Stimulated activated naive CD8-positive, alpha-beta T cell treated with anti-CD3 and anti-CD28 coated beads, Interleukin-15, Interleukin-2, amounts not matched to agents 100 ng/mL and 50 ng/mL, for 24 hours (primary cell): ENCODE data around the gene UBE2D2.
A peak's percentile ranks its signal among the peaks of the same experiment; 100 is the strongest.

Source experiments
- H3K27ac Mint-ChIP-seq: one replicate; pipeline ENCODE4 v1.8.0; 2021; ENCODE audit warnings: mild to moderate bottlenecking, mixed read lengths
- H3K27me3 Mint-ChIP-seq: one replicate; pipeline ENCODE4 v1.8.0; 2021; ENCODE audit warnings: mixed read lengths
- H3K36me3 Mint-ChIP-seq: one replicate; pipeline ENCODE4 v1.8.0; 2021; ENCODE audit warnings: low read depth, mixed read lengths
- H3K4me1 Mint-ChIP-seq: one replicate; pipeline ENCODE4 v1.8.0; 2021; ENCODE audit warnings: low read depth, mixed read lengths
- H3K4me3 Mint-ChIP-seq: one replicate; pipeline ENCODE4 v1.8.0; 2021; ENCODE audit warnings: mild to moderate bottlenecking, mixed read lengths
- H3K9me3 Mint-ChIP-seq: one replicate; pipeline ENCODE4 v1.8.0; 2021; ENCODE audit warnings: mixed read lengths

UBE2D2 gene

DNA sequence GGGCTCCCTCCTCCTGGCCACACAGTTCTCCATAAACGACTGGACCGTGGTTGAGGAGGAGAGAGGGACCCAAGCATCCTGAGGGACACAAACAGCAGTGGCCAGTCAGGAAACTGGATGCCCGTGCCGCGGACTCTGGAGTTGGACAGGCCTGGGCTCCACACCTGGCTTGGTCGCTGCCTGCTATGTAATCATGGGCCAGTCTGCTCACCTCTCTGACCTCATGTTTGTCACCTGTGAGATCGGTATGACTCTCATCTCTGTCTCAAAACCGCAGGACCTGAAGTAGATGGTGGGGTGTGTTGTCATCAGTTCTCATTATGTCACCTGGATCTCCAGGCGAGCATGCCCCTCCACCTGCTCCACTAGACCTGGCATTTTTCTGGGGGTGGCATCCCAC, 101.5 kb downstream of the UBE2D2 start:
- Mint-ChIP-seq H3K27ac (no peak overlapping the region), H3K4me3 (no peak overlapping the region), H3K27me3 (no peaks in the 10 kb centered on the region), H3K4me1 (peaks cover 58% of the 10 kb centered on the region), H3K36me3 (no peaks in the 10 kb centered on the region), H3K9me3 (no peaks in the 10 kb centered on the region)

- H3K36me3 Mint-ChIP-seq: no peaks in the 10 kb centered on the region
- peak overlapping the region; percentile 65 for H3K27ac Mint-ChIP-seq
- peaks cover 56% of the 10 kb centered on the region for H3K4me1 Mint-ChIP-seq
- H3K4me3 Mint-ChIP-seq: no peak overlapping the region
- H3K9me3 Mint-ChIP-seq: no peaks in the 10 kb centered on the region
- no peaks in the 10 kb centered on the region for H3K27me3 Mint-ChIP-seq
These were observed 102.3 kb downstream of the UBE2D2 start for GRCh38 chr5:139663207-139664085.

GRCh38 chr5:139664086-139664693, 103.1 kb downstream of the UBE2D2 start:
- Mint-ChIP-seq H3K4me1 (peaks cover 56% of the 10 kb centered on the region), H3K27me3 (no peaks in the 10 kb centered on the region), H3K4me3 (no peak overlapping the region)

DNA sequence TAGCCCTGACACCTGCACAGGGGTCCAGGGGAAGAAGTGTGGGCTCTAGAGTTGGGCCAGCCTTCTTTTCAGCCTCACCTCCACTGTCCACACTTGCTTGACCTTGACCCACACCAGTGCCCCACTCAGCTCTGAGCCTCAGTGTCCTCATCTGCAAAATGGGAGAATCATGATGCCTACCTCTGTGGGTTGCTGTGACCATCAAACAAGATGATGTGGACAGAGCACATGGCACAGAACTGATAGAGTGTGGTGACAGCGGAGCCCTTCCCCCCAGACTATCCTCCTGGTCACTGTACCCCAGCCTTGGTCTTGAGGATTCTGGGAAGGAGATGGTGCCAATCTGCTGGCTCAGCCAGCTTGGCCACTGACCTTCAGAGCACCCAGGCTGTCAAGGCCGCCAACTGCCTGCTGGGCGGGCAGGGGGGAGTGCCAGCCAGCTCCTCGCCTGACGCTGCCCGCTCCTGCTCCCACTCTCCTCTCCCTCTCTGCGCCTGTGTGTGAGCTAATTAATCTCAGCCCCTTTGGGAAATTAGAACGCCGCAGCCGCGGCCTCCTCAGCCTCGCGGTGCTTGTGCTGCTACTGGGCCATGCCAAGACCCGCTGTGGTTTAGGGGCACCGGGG, 103.7 kb downstream of the UBE2D2 start:
- Mint-ChIP-seq H3K9me3 (no peaks in the 10 kb centered on the region), H3K27me3 (no peaks in the 10 kb centered on the region), H3K36me3 (no peaks in the 10 kb centered on the region), H3K4me1 (peaks cover 62% of the 10 kb centered on the region), H3K4me3 (no peak overlapping the region), H3K27ac (no peak overlapping the region)

More at GRCh38 chr5:139664086-139664693, 103.1 kb downstream of the UBE2D2 start:
- Mint-ChIP-seq H3K27ac (no peak overlapping the region), H3K9me3 (no peaks in the 10 kb centered on the region), H3K36me3 (no peaks in the 10 kb centered on the region)

DNA sequence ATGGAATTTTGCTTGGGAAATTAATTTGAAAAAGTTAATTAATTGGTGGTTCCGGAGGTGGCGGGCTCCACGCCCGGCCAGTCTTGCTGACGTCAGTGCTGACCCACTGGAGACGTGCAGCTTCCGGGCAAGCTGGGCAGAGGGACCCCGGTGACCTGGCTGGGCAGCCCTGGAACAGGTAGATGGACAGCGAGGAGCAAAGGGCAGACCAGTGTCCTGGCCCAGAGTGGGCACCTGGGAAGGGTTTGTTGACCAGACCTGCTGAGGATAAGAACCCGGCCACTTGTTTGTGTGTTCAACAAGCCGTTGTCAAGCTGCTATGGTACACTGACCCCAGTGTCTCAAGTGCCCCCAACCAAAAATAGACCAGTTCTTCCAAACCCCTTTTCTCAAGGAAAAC, 104.5 kb downstream of the UBE2D2 start:
- H3K4me1 Mint-ChIP-seq: peaks cover 69% of the 10 kb centered on the region

DNA sequence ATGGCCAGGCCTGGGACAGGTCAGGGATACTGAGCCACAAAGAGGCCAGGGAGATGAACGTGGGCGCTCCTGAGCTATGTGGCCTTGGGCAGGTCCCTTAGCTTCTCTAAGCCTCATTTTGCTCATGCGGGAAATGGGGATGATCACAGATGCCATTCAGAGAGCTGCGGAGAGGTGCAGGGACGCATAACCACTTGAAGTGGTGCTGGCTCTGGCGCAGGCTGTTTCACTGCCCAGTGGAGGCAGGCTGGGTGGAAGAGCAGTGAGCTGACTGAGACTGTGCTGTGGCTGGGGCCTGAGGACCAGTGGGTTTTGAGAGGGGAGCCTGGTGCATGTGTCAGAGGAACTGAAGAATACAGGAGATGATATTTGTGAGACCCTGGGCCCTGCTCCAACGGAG, 105.4 kb downstream of the UBE2D2 start:
- Mint-ChIP-seq H3K4me3 (no peak overlapping the region), H3K9me3 (no peaks in the 10 kb centered on the region), H3K36me3 (no peaks in the 10 kb centered on the region), H3K27me3 (no peaks in the 10 kb centered on the region), H3K4me1 (peaks cover 71% of the 10 kb centered on the region), H3K27ac (peak overlapping the region; percentile 48)

More for the DNA sequence above, 104.5 kb downstream of the UBE2D2 start:
- Mint-ChIP-seq H3K27ac (no peak overlapping the region), H3K27me3 (no peaks in the 10 kb centered on the region), H3K36me3 (no peaks in the 10 kb centered on the region), H3K4me3 (no peak overlapping the region), H3K9me3 (no peaks in the 10 kb centered on the region)

- Mint-ChIP-seq H3K36me3 (no peaks in the 10 kb centered on the region), H3K4me3 (peak overlapping the region; percentile 51), H3K9me3 (no peaks in the 10 kb centered on the region), H3K4me1 (peaks cover 71% of the 10 kb centered on the region), H3K27me3 (no peaks in the 10 kb centered on the region), H3K27ac (no peak overlapping the region)
These were observed 106.0 kb downstream of the UBE2D2 start for GRCh38 chr5:139667001-139667729.

GRCh38 chr5:139667730-139668063, 106.6 kb downstream of the UBE2D2 start:
- H3K4me1 Mint-ChIP-seq: peaks cover 73% of the 10 kb centered on the region

DNA sequence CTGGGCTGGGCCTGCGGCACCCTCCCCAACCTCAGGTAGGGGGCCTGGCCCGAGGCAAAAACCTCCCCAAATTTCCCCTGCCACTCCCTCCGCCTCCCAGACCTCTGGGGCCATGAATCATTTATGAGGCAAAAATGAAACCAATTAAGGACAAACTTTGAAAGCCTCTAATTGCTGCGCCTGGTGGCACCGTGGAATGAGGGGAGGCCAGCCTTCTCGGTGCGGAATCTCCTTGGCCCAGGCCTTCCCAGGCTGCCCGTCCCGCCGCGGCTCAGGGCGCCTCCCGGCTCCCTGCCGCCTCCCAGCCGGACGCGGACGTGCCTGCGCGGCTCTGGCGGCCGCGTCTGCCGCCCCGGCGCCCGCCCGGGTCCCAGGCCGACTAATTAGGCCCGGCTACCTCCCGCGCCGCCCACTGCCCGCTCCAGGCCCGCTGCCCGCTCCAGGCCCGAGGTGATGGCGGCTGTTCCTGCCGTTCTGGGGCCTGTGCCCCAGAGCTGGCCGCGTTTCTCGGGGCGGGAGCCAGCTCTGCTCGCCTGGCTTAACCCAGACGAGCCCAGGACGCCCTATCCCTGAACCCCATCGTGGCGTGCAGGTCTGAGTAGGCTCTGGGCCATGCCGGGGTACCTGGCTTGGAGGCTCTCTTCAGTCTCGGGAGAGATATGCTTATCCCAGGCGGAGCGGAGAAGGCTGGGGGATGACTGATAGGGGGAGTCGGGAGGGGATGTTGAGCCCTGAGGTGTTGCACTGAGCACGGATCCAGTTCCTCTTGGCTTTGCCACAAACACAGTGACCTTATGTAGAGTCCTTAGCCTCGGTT, 107.1 kb downstream of the UBE2D2 start:
- Mint-ChIP-seq H3K27ac (peak overlapping the region; percentile 86), H3K9me3 (no peaks in the 10 kb centered on the region), H3K4me3 (peak overlapping the region; percentile 77), H3K4me1 (peaks cover 68% of the 10 kb centered on the region), H3K27me3 (no peaks in the 10 kb centered on the region), H3K36me3 (no peaks in the 10 kb centered on the region)

More at GRCh38 chr5:139667730-139668063, 106.6 kb downstream of the UBE2D2 start:
- Mint-ChIP-seq H3K4me3 (peak overlapping the region; percentile 51), H3K36me3 (no peaks in the 10 kb centered on the region), H3K27ac (no peak overlapping the region), H3K27me3 (no peaks in the 10 kb centered on the region), H3K9me3 (no peaks in the 10 kb centered on the region)

GRCh38 chr5:139668924-139669661, 108.0 kb downstream of the UBE2D2 start:
- Mint-ChIP-seq H3K27me3 (no peaks in the 10 kb centered on the region), H3K27ac (peak overlapping the region; percentile 86)

GRCh38 chr5:139669662-139670368, 108.7 kb downstream of the UBE2D2 start:
- Mint-ChIP-seq H3K36me3 (no peaks in the 10 kb centered on the region), H3K27ac (peak overlapping the region; percentile 91), H3K9me3 (no peaks in the 10 kb centered on the region), H3K4me3 (peak overlapping the region; percentile 77), H3K27me3 (no peaks in the 10 kb centered on the region), H3K4me1 (peaks cover 55% of the 10 kb centered on the region)

More at GRCh38 chr5:139668924-139669661, 108.0 kb downstream of the UBE2D2 start:
- H3K9me3 Mint-ChIP-seq: no peaks in the 10 kb centered on the region
- peaks cover 62% of the 10 kb centered on the region for H3K4me1 Mint-ChIP-seq
- H3K36me3 Mint-ChIP-seq: no peaks in the 10 kb centered on the region
- peak overlapping the region; percentile 77 for H3K4me3 Mint-ChIP-seq

DNA sequence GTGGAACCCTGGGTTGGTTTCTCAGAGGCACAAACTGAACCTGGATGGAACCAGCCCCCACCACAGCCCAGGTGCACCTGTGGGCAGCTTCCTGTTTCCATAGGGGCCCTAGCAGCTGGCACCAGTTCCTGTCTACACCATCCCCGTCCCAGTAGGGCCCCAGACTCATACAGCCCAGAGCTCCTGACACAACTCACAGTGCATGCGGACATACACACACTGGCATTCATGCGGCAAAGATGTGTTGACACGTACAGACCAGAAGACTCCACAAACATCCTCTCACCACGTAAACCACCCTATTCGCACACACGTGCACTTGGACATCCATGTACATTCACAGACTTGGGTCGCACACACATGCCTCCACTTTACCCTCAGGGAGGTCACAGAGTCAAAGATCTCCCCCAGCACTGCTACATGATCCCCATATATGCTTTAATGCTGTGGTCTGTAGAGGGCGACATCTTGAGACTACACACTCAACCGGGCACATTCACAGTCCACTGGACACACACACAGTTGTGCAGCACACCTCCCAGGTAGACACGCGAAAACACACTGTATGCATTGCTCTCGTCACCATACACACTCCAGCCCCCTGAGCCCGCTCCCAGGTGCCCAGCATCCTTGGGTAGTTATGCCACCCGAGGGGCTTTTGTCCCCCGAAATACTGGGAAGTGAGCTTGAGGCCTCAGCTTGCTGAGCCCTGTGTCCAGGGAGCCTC, 109.4 kb downstream of the UBE2D2 start:
- Mint-ChIP-seq H3K9me3 (no peaks in the 10 kb centered on the region), H3K27ac (peak overlapping the region; percentile 91), H3K36me3 (no peaks in the 10 kb centered on the region), H3K27me3 (no peaks in the 10 kb centered on the region), H3K4me3 (peak overlapping the region; percentile 77), H3K4me1 (peaks cover 54% of the 10 kb centered on the region)
